Activated naive CD4-positive, alpha-beta T cell treated with anti-CD3 and anti-CD28 coated beads, Interleukin-2, amount 10 ng/mL, durations not matched to agents 7 days and 5 days (primary cell): ENCODE results near the gene RPH3AL.
"Not testable (repeated sequence)": the region's sequence is repeated elsewhere in the genome, so short reads cannot be mapped to it uniquely, and the experiment has no call there.

Experiments used
- CTCF ChIA-PET: fragments of 350-600 bp; sonication (Branson Sonifier 250); formaldehyde crosslinking; loops from one replicate; lab custom pipeline; 2021; ENCODE audit warnings: antibody characterized with exemption; lab: Charles Lee
- DNase-seq: peaks from one replicate; pipeline ENCODE4 v3.0.0-alpha.2; 2020
- H3K27ac Mint-ChIP-seq: one replicate; pipeline ENCODE4 v1.8.0; 2021; ENCODE audit warnings: mild to moderate bottlenecking, moderate library complexity, mixed read lengths
- H3K27me3 Mint-ChIP-seq: one replicate; pipeline ENCODE4 v1.8.0; 2021; ENCODE audit warnings: mild to moderate bottlenecking, mixed read lengths
- H3K36me3 Mint-ChIP-seq: one replicate; pipeline ENCODE4 v1.8.0; 2021; ENCODE audit warnings: mixed read lengths
- H3K4me1 Mint-ChIP-seq: one replicate; pipeline ENCODE4 v1.8.0; 2021; ENCODE audit warnings: mixed read lengths
- H3K4me3 Mint-ChIP-seq: one replicate; pipeline ENCODE4 v1.8.0; 2021; ENCODE audit warnings: mild to moderate bottlenecking, moderate library complexity, mixed read lengths
- H3K9me3 Mint-ChIP-seq: one replicate; pipeline ENCODE4 v1.8.0; 2021; ENCODE audit warnings: mixed read lengths

RPH3AL gene

DNA sequence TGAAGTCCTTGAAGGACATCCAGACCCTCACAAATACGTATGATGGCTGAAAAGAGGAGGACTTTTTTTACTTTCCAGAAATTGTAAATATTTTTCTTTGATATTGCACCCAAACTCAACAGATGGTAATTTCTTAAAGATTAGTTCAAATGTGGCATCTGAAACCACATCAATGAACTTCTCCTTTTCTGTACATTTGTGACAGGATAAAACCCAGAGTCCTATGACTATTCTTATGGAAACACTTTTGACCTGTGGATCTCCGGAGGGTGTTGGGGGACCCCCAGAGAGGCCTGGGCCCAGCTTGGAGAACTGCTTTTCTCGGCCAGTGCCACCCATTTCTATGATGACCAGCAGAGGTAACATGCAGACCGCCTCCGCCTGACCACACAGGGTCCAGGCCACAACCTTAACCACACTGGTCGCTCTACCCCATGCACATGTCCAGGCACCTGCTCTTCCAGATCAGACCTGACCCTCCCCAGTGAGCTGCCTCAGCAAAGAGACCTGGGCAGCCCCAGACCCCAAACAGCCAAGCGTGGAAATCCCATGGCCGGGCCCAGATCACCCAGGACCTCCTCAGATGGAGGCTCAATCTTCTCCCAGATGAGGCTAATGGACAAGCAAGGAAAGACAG lies 22.7 kb downstream of the RPH3AL start:
- Mint-ChIP-seq H3K27me3 (peaks cover 35% of the 10 kb centered on the region), H3K4me3 (no peak overlapping the region), H3K27ac (no peak overlapping the region), H3K4me1 (peaks cover 41% of the 10 kb centered on the region), H3K36me3 (no peaks in the 10 kb centered on the region), H3K9me3 (no peaks in the 10 kb centered on the region)
- CTCF ChIA-PET: no interaction called here
- DNase-seq: no peak

DNA sequence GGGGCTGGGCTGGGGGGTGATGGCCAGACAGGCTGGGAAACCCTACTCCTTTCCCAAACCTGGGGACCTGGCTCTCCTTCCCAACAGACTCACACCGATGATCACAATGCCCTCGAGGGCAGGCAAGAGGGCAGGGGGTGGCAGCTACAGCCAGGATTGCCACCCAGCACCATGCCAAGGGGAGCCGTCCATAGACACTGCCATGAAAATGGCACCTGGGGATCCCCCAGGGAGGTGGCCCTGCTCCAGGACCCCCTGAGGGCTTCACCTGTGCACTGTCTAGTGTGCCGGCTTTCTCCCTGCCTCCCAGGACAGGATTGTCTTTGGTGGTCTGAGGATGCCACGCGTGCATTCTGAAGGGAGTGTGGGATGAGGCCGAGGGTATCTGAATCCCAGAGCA lies 24.6 kb downstream of the RPH3AL start:
- no peak overlapping the region for H3K27ac Mint-ChIP-seq
- no peak overlapping the region for H3K4me3 Mint-ChIP-seq
- no peaks in the 10 kb centered on the region for H3K36me3 Mint-ChIP-seq
- H3K9me3 Mint-ChIP-seq: no peaks in the 10 kb centered on the region
- peaks cover 20% of the 10 kb centered on the region for H3K27me3 Mint-ChIP-seq
- DNase-seq: no peak
- CTCF ChIA-PET: no interaction called here
- peaks cover 28% of the 10 kb centered on the region for H3K4me1 Mint-ChIP-seq

DNA sequence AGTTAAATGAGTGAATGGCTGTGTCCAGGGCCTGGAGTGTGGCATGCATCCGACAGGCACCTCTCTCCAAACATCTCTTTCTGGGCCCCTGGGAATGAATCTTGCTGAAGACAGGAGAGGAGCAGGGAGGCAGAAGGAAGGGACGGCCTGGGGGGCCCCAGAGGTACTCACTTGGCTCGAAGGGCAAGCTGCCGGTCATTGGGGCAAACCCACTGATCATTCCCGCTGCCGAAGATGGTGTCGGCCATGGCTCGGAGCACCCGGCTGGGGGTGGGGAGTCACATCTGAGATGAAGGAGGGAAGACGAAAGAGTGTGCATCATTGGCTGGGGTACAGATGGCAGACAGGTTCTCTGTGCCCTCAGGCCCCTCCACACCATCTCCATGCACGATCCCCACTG lies 25.3 kb downstream of the RPH3AL start:
- H3K36me3 Mint-ChIP-seq: no peaks in the 10 kb centered on the region
- CTCF ChIA-PET: no interaction called here
- no peak overlapping the region for H3K27ac Mint-ChIP-seq
- H3K27me3 Mint-ChIP-seq: peaks cover 13% of the 10 kb centered on the region
- no peak for DNase-seq
- H3K4me3 Mint-ChIP-seq: no peak overlapping the region
- H3K4me1 Mint-ChIP-seq: peaks cover 27% of the 10 kb centered on the region
- H3K9me3 Mint-ChIP-seq: no peaks in the 10 kb centered on the region

DNA sequence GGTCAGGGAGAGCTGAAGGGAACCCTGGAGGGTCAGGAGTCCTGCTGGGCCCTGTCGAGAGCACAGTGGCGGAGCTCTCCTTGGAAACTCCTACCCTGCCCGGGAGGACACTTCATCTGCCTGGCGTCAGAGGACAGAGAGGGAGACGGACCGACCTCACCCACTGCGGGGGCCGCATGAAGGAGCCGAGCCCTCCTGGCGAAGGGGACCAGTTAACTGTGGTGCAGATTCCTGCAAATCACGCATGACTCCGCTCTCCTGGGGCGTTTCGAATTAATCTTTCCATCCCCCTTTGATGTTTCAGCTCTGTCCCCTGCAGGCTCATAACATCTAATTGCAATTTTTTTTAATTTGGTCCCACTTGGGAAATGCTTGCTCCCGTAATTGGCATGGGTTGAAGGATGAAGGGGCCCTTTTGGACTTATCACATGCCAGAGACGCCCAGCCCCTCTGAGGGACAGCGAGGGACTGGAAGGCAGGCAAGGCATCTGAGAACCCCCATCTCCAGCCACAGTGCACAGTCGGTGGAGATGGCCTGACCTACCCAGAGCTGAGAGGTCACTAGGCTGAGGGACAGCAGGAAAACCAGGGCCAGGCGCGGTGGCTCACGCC lies 26.5 kb downstream of the RPH3AL start:
- CTCF ChIA-PET: no interaction called here
- H3K27ac Mint-ChIP-seq: no peak overlapping the region
- no peak for DNase-seq
- H3K4me1 Mint-ChIP-seq: peaks cover 15% of the 10 kb centered on the region
- H3K9me3 Mint-ChIP-seq: no peaks in the 10 kb centered on the region
- no peak overlapping the region for H3K4me3 Mint-ChIP-seq
- H3K27me3 Mint-ChIP-seq: peaks cover 3% of the 10 kb centered on the region
- no peaks in the 10 kb centered on the region for H3K36me3 Mint-ChIP-seq

DNA sequence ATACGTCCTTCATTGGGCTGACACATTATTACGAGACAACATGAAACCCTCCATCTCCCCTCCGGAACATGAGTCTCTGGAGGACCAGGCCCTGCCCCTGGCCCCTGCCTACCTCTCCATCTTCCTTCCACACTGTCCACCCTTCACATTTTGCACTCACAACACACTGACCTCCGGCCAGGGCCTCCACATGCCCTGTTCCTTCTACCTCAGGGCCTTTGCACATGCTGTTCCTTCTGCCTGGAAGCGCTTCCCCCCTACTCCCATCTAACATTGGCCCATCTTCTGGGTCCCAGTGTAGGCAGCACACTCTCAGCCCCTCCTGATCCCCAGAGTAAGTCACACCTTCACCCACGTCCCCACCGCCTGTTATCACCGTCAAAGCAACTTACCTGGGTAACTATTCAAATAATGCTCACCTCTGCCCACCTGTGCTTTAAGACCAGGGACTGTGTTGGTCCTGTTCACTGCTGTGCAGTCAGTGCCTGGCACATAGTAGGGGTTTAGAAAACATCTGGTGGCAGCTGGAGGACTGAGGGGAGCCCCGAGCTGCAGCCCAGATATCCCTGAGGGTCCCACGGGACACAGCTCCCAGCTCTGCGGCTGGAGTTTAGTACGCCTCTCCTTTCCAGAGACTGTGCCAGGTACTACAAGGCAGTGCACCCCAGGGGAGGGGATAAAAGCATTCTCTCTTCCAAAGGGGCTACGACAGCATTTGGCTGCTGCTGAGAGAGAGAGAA lies 27.2 kb downstream of the RPH3AL start:
- H3K27me3 Mint-ChIP-seq: no peaks in the 10 kb centered on the region
- H3K36me3 Mint-ChIP-seq: no peaks in the 10 kb centered on the region
- H3K27ac Mint-ChIP-seq: no peak overlapping the region
- H3K4me1 Mint-ChIP-seq: peaks cover 10% of the 10 kb centered on the region
- no peak for DNase-seq
- no peak overlapping the region for H3K4me3 Mint-ChIP-seq
- CTCF ChIA-PET: no interaction called here
- H3K9me3 Mint-ChIP-seq: no peaks in the 10 kb centered on the region

DNA sequence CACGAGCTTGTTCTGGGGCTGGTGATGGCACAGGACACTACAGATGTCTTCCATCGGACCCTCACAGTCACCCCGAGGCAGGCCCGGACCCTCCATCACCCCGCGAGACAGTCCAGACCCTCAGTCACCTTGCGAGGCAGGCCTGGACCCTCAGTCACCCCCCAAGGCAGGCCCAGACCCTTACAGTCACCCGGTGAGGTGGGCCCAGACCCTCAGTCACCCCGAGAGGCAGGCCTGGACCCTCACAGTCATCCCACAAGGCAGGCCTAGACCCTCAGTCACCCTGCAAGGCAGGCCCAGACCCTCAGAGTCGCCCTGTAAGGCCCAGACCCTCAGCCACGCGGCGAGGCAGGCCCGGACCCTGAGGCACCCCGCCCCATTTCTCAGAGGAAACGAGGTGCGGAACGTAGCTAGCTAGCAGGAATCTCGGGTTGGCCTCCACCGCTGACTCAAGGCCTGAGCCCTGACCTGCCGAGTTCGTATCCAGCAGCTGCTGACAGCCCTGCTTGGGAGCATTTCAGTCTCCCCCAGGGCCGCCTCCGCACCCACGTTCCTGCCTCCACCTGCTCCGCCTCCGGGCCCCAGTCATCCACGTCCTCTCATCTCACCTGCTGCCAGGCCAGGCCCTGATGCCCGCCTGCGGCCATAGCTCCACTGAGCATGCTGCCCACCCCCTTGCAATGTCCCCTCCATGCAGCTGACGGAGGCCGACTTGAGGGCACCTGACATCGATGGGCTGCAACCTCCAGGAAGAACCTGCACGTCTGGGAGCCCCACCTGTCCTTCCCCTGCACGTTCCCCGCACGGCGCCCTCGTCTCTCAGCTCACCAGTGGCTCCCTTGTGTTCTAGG lies 28.7 kb downstream of the RPH3AL start:
- Mint-ChIP-seq H3K9me3 (no peaks in the 10 kb centered on the region), H3K4me1 (no peaks in the 10 kb centered on the region), H3K27me3 (no peaks in the 10 kb centered on the region), H3K36me3 (no peaks in the 10 kb centered on the region), H3K4me3 (no peak overlapping the region), H3K27ac (no peak overlapping the region)
- no peak for DNase-seq
- CTCF ChIA-PET: no interaction called here

DNA sequence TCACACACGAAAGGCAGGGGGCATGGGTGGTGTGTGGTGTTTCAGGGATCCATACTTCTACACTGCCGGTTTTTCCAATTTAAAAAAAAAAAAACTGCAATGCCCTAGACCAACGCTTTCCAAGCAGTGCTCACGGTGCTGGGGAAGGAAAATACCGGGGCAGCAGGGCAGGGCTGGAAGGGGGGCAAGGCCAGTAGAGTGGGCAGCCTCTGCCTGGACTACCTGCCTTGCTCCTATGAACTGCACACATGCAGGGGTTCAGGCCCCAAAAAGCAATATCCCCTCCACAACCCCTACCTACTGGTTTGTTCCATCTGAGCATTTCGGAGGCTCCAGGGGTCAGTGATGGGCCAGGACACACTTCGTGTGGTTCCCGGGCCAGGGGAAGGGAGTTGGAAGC lies 29.4 kb downstream of the RPH3AL start:
- Mint-ChIP-seq H3K4me3 (no peak overlapping the region), H3K27ac (no peak overlapping the region), H3K9me3 (no peaks in the 10 kb centered on the region), H3K27me3 (no peaks in the 10 kb centered on the region), H3K36me3 (no peaks in the 10 kb centered on the region), H3K4me1 (no peaks in the 10 kb centered on the region)
- CTCF ChIA-PET: no interaction called here
- DNase-seq: no peak

DNA sequence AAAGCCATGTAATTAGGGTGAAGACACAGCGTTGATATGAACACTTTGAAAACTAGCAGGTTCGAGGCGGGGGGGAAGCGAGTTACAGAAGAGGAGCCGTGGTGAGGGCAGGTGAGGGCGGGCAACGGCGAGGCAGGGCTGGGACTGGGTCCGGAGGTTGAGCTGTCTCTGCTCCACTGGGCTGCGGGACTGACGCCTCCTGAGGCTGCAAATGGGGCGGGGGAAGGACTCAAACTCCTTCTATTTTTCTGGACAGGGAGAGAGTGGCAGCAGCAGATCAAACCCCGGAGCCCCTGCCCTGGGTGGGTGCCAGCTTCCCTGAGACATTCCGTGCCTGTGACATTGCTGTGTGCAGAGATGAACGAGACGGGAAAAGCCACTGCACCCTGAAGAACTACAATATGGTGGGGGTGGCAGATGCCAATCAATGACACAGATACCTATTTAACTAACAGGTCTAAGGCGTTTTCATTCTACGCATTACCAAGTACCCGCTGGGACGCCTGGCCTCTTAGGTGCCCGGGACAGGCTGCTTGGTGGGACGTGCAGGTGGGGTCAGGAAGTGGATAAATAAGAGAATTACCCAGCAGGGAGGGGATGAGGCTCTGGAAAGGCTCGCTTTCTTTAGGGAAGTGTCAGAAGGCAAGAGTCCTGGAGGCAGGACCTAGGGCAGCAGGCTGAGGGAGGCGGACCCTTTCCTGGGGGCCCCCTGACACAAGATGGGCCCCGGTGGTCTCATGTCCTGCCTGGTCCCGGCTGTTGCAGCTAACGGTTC lies 30.4 kb downstream of the RPH3AL start:
- CTCF ChIA-PET: no interaction called here
- H3K27ac Mint-ChIP-seq: no peak overlapping the region
- H3K9me3 Mint-ChIP-seq: peaks cover under 1% of the 10 kb centered on the region

DNA sequence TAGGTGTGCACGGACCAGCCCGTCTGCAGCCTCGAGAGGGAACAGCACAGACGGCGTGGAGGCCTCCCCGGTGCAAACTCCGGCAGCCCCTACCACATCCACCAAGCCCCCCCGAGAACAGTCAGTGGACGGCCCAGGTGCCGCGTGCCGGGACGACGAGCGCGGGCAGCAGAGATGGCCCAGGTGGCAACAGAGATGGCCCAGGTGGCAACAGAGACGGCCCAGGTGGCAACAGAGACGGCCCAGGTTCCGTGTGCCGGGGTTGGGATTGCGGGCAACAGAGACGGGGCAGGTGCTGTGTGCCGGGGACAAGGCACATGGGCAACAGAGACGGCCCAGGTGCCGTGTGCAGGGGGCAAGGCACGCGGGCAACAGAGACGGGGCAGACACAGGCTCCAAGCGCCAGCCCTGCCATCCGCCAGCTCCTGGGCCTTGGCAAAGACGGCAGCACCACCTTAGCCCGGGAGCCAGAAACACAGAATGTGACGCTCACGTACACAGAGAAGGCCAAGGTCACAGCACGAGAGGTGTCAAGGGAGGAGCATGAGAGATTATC lies 31.1 kb downstream of the RPH3AL start:
- Mint-ChIP-seq H3K4me1 (no peaks in the 10 kb centered on the region), H3K9me3 (peaks cover 8% of the 10 kb centered on the region), H3K27me3 (no peaks in the 10 kb centered on the region), H3K4me3 (no peak overlapping the region), H3K27ac (no peak overlapping the region), H3K36me3 (no peaks in the 10 kb centered on the region)
- DNase-seq: peak; percentile 10
- CTCF ChIA-PET: no interaction called here

More for the DNA sequence above, 30.4 kb downstream of the RPH3AL start:
- Mint-ChIP-seq H3K36me3 (no peaks in the 10 kb centered on the region), H3K27me3 (no peaks in the 10 kb centered on the region), H3K4me3 (no peak overlapping the region), H3K4me1 (no peaks in the 10 kb centered on the region)
- DNase-seq: no peak

DNA sequence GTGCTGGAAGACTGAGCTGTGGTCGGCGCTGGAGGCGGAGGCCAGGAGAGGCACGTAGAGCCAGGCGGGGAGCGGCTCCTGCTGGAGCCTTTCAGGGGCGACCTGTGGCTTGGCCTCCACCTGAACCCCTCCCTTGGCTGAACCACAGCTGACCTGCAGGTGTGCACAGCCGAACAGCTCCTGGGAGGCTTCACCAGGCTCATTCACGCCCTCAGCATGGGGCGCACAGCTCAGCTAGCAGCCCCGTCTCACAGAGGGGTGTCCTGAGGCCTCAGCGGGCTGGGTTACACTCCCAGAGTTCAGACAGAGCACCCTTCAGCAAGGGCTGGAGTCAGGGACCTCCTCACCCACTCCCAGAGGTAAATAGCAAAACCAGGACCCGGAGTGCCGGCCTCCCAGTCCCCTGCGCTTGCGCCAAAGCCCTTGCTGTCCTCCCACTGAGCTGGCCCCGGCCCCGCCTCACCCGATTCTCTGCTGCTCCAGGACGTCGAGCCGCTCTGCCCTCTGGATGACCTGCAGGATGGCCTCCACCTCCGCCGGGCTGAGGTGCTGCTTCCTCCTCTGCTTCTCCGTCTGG lies 31.7 kb downstream of the RPH3AL start:
- no peaks in the 10 kb centered on the region for H3K4me1 Mint-ChIP-seq
- H3K36me3 Mint-ChIP-seq: no peaks in the 10 kb centered on the region
- no peak overlapping the region for H3K27ac Mint-ChIP-seq
- H3K27me3 Mint-ChIP-seq: no peaks in the 10 kb centered on the region
- DNase-seq: no peak
- no peak overlapping the region for H3K4me3 Mint-ChIP-seq
- CTCF ChIA-PET: no interaction called here
- peaks cover 13% of the 10 kb centered on the region for H3K9me3 Mint-ChIP-seq

DNA sequence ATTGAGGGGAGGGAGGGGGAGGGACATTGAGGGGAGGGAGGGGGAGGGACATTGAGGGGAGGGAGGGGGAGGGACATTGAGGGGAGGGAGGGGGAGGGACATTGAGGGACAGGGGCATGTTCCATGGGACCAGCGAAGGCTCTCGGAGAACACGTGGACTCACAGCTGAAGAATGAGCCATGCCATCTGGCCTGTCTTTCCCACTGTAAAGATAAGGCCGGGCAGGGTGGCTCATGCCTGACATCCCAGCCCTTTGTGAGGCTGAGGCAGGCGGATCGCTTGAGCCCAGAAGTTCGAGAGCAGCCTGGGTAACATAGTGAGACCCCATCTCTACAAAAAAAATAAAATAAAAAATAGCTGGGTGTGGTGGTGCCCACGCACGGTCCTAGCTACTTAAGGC lies 32.5 kb downstream of the RPH3AL start:
- H3K36me3 Mint-ChIP-seq: no peaks in the 10 kb centered on the region
- H3K9me3 Mint-ChIP-seq: peaks cover 21% of the 10 kb centered on the region
- no peak overlapping the region for H3K4me3 Mint-ChIP-seq
- H3K27ac Mint-ChIP-seq: no peak overlapping the region
- CTCF ChIA-PET: no interaction called here
- DNase-seq: no peak
- no peaks in the 10 kb centered on the region for H3K4me1 Mint-ChIP-seq
- no peaks in the 10 kb centered on the region for H3K27me3 Mint-ChIP-seq

DNA sequence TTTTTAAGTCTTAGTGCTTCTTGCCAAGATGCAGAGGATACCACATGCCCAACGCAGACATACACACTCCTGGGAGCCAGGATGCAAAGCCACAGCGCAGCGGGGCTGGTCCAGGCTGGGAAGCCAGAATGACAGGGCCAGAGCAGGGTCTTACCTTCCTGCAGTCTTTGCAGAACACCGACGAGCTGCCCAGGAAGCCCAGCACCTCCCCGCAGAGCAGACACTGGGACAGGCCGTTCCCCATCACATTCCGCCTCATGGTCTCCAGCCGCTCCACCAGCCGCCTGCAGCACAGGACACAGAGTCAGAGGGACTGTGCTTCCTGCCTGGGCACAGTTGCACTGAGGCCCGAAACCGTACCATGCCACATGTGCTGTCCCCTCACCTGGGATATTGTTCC lies 33.3 kb downstream of the RPH3AL start:
- peaks cover 26% of the 10 kb centered on the region for H3K9me3 Mint-ChIP-seq
- no peaks in the 10 kb centered on the region for H3K4me1 Mint-ChIP-seq
- H3K36me3 Mint-ChIP-seq: no peaks in the 10 kb centered on the region
- no peak for DNase-seq
- no peak overlapping the region for H3K27ac Mint-ChIP-seq
- no peak overlapping the region for H3K4me3 Mint-ChIP-seq
- CTCF ChIA-PET: no interaction called here
- no peaks in the 10 kb centered on the region for H3K27me3 Mint-ChIP-seq

DNA sequence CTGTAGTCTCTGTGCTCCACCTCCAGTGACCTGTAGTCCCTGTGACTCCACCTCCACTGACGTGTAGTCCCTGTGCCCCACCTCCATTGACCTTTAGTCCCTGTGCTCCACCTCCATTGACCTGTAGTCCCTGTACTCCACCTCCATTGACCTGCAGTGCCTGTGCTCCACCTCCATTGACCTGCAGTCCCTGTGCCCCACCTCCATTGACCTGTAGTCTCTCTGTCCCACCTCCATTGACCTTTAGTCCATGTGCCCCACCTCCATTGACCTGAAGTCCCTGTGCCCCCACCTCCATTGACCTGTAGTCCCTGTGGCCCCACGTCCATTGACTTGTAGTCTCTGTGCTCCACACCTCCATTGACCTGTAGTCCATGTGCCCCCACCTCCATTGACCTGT lies 35.5 kb downstream of the RPH3AL start:
- H3K9me3 Mint-ChIP-seq: peaks cover 26% of the 10 kb centered on the region
- H3K4me3 Mint-ChIP-seq, H3K4me1 Mint-ChIP-seq, H3K27me3 Mint-ChIP-seq, H3K27ac Mint-ChIP-seq, DNase-seq, CTCF ChIA-PET, H3K36me3 Mint-ChIP-seq: not testable (repeated sequence)
